OCI-LY7 (cell line): Measurements from ENCODE around the gene UBE2L3. TPM values are rescaled to one million over a fixed set of nuclear protein-coding genes. Genes with fewer than 3 reads are reported as not detected.

Experiments
- BruUV-seq: library from RNA; stranded (reverse); fragments of 400-500 nt; replicated peaks from 2 replicates; lab custom pipeline; 2021; lab: Mats Ljungman, UMichigan
- CTCF ChIA-PET: fragments of 300-600 bp; sonication (Branson Sonifier 250); formaldehyde crosslinking; loops from one replicate; lab custom pipeline; 2022; ENCODE audit warnings: antibody characterized with exemption; ENCODE audit not compliant: unreplicated experiment; lab: Charles Lee
- POLR2A ChIA-PET: fragments of 300-600 bp; sonication (Branson Sonifier 250); formaldehyde crosslinking; loops from one replicate; lab custom pipeline; 2022; ENCODE audit warnings: antibody characterized with exemption; lab: Charles Lee
- DNase-seq: peaks from one replicate; pipeline ENCODE4 v3.0.0-alpha.2; 2015; ENCODE audit warnings: low spot score
- H2AFZ ChIP-seq: fragments of 200-600 bp; sonication (generic), shearing (Covaris generic); 2 replicates; pipeline ENCODE4 v1.6.1; 2014; ENCODE audit warnings: mild to moderate bottlenecking, antibody characterized with exemption, low read length, moderate library complexity
- H3K27ac ChIP-seq: fragments of 200-600 bp; sonication (generic); 2 replicates; pipeline ENCODE4 v1.5.1; 2014; ENCODE audit warnings: mixed run types, low read depth, mild to moderate bottlenecking, moderate library complexity, low read length, inconsistent platforms; ENCODE audit not compliant: poor library complexity, severe bottlenecking
- H3K36me3 ChIP-seq: fragments of 200-600 bp; sonication (generic); 2 replicates; pipeline ENCODE4 v1.6.1; 2014; ENCODE audit warnings: mild to moderate bottlenecking, antibody characterized with exemption, low read length, moderate library complexity, mixed read lengths; ENCODE audit not compliant: insufficient read depth
- H3K4me1 ChIP-seq: fragments of 200-600 bp; sonication (generic); 2 replicates; pipeline ENCODE4 v1.5.1; 2014; ENCODE audit warnings: mild to moderate bottlenecking, low read length; ENCODE audit not compliant: insufficient read depth, poor library complexity, severe bottlenecking
- H3K4me2 ChIP-seq: fragments of 200-600 bp; sonication (generic); 2 replicates; pipeline ENCODE4 v1.6.1; 2014; ENCODE audit warnings: mild to moderate bottlenecking, low read length
- H3K4me3 ChIP-seq: fragments of 200-600 bp; sonication (generic); 2 replicates; pipeline ENCODE4 v1.5.1; 2014; ENCODE audit warnings: mild to moderate bottlenecking, low read depth, low read length; ENCODE audit not compliant: poor library complexity, severe bottlenecking
- H3K79me2 ChIP-seq: fragments of 200-600 bp; sonication (generic); 2 replicates; pipeline ENCODE4 v1.6.1; 2016; ENCODE audit warnings: low read depth, mild to moderate bottlenecking, low read length, moderate library complexity, mixed read lengths; ENCODE audit not compliant: insufficient read depth
- H3K9me2 ChIP-seq: fragments of 200-600 bp; sonication (generic); 2 replicates; pipeline ENCODE4 v1.6.1; 2016; ENCODE audit warnings: mild to moderate bottlenecking, low read length, mixed read lengths; ENCODE audit not compliant: insufficient read depth
- H3K9me3 ChIP-seq: fragments of 200-600 bp; sonication (generic); 2 replicates; pipeline ENCODE4 v1.6.1; 2014; ENCODE audit warnings: mild to moderate bottlenecking, mixed run types, low read length, mixed read lengths
- H4K20me1 ChIP-seq: fragments of 200-600 bp; sonication (generic); 2 replicates; pipeline ENCODE4 v1.6.1; 2014; ENCODE audit warnings: mild to moderate bottlenecking, antibody characterized with exemption, low read length, moderate library complexity, mixed read lengths; ENCODE audit not compliant: insufficient read depth
- CTCF ChIP-seq: fragments of 200-600 bp; sonication (generic); conservative IDR thresholded peaks from 2 replicates; pipeline ENCODE4 v1.5.1; 2014; ENCODE audit warnings: mild to moderate bottlenecking, antibody characterized with exemption, low read length, moderate library complexity, mixed read lengths
- EZH2phosphoT487 ChIP-seq: fragments of 200-600 bp; sonication (generic); IDR thresholded peaks from 2 replicates; pipeline ENCODE4 v1.6.1; 2018; ENCODE audit warnings: low read depth, borderline replicate concordance, mild to moderate bottlenecking, mixed run types, antibody characterized with exemption, low read length, moderate library complexity, mixed read lengths
- intact Hi-C: fragments of 100-400 bp; cut with micrococcal nuclease; formaldehyde crosslinking; loops from one replicate; pipeline ENCODE4 v1.10.0; 2022; ENCODE audit not compliant: unreplicated experiment
- total RNA-seq, 2 experiments: library from RNA; depleted of rRNA in 1 of 2; stranded (reverse); fragments of >200 nt in 1 of 2; shearing (Covaris generic) in 1 of 2; gene quantifications; 2 replicates each; pipeline ENCODE4 v1.2.3, GENCODE V29; 2014 to 2022

UBE2L3 gene
- total RNA-seq, 2 experiments from 2014 or later = 63.8 to 67.1 TPM

GRCh38 chr22:21598302-21598701, 30.8 kb downstream of the UBE2L3 start:
- peaks cover 99% of the 10 kb centered on the region for H3K79me2 ChIP-seq
- H4K20me1 ChIP-seq = peaks cover 4% of the 10 kb centered on the region; the same call in 1 of the 2 replicates

GRCh38 chr22:21599053-21599893, 31.8 kb downstream of the UBE2L3 start:
- POLR2A ChIA-PET = interaction anchor here (0.5 to 1.1 kb wide), 3 partner anchors 12 to 49 kb away, joined by 3 to 7 read pairs (median 4); partner anchors contain the start of gene SDF2L1
- CTCF ChIA-PET = interaction anchor here (0.7 kb wide), 1 partner anchor 10 kb away, joined by 6 read pairs; no protein-coding TSS in a partner anchor
- TF ChIP-seq CTCF = no peak
- no peak for TF ChIP-seq EZH2phosphoT487
- Histone ChIP-seq H3K4me3 (no peak overlapping the region), H3K4me2 (no peak overlapping the region), H3K9me3 (no peaks in the 10 kb centered on the region), H3K9me2 (no peaks in the 10 kb centered on the region), H3K79me2 (peaks cover 95% of the 10 kb centered on the region), H3K36me3 (peaks cover 84% of the 10 kb centered on the region), H3K27ac (no peak overlapping the region), H4K20me1 (peaks cover 4% of the 10 kb centered on the region; the same call in 1 of the 2 replicates), H3K4me1 (peaks cover 8% of the 10 kb centered on the region), H2AFZ (no peak overlapping the region)
- no peak for DNase-seq
- intact Hi-C loops = no loop called here
- BruUV-seq = no TSS peak

More at GRCh38 chr22:21598302-21598701, 30.8 kb downstream of the UBE2L3 start:
- Histone ChIP-seq H3K4me1 (no peaks in the 10 kb centered on the region), H3K36me3 (peaks cover 86% of the 10 kb centered on the region), H3K9me2 (no peaks in the 10 kb centered on the region), H3K9me3 (no peaks in the 10 kb centered on the region), H3K4me3 (no peak overlapping the region), H3K4me2 (no peak overlapping the region), H3K27ac (no peak overlapping the region), H2AFZ (no peak overlapping the region)
- ChIA-PET POLR2A (interaction anchor here (1.1 kb wide), 1 partner anchor 11 kb away, joined by 3 read pairs; no protein-coding TSS in a partner anchor), CTCF (no interaction called here)
- no TSS peak for BruUV-seq
- intact Hi-C loops = no loop called here
- TF ChIP-seq EZH2phosphoT487 (no peak), CTCF (no peak)
- no peak for DNase-seq

- peaks cover 77% of the 10 kb centered on the region for H3K36me3 ChIP-seq
- TF ChIP-seq CTCF (no peak), EZH2phosphoT487 (no peak)
- H3K79me2 ChIP-seq = peaks cover 94% of the 10 kb centered on the region
- H3K9me2 ChIP-seq = no peaks in the 10 kb centered on the region
- no peaks in the 10 kb centered on the region for H3K9me3 ChIP-seq
- POLR2A ChIA-PET = no interaction called here
- H3K4me1 ChIP-seq = peaks cover 13% of the 10 kb centered on the region
- intact Hi-C loops = no loop called here
- no peak for DNase-seq
- no peak overlapping the region for H3K27ac ChIP-seq
- no TSS peak for BruUV-seq
- no peak overlapping the region for H3K4me2 ChIP-seq
- CTCF ChIA-PET = no interaction called here
- peaks cover 4% of the 10 kb centered on the region; the same call in 1 of the 2 replicates for H4K20me1 ChIP-seq
- H3K4me3 ChIP-seq = no peak overlapping the region
- H2AFZ ChIP-seq = no peak overlapping the region
These were observed 35.1 kb downstream of the UBE2L3 start for GRCh38 chr22:21602579-21602978.
